GM21447 (cell line): ENCODE data around the gene ABHD15.

Source experiments
- ATAC-seq: cut with Tn5 transposase; IDR thresholded peaks from one replicate; pipeline ENCODE4 v1.9.1; 2021; ENCODE audit not compliant: unreplicated experiment

The ABHD15 gene

DNA sequence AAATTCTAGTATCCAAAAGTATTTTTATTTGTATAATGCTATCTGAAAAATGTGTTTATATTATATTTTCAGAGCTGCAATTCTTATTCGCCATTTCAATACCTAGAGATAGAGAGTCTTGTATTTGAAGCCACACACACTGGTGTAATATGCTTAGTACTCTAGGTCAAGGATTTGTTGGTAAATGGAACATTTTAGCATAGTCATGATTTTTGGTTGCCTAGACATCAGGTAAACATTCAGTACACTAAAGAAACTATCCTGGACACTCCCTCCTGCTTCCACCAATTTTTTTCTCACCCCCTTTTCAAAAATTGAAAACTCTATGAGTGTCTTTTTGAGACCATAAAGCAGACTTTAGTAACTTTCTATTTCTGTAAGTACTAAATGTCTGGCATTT lies 20.8 kb downstream of the ABHD15 start:
- no peak for ATAC-seq

GRCh38 chr17:29544066-29544465 lies 22.8 kb downstream of the ABHD15 start:
- ATAC-seq, result no peak

GRCh38 chr17:29533976-29534375 lies 32.9 kb downstream of the ABHD15 start:
- ATAC-seq, result no peak

- no peak for ATAC-seq
Measured at GRCh38 chr17:29526322-29526721, 40.5 kb downstream of the ABHD15 start.

GRCh38 chr17:29524692-29525091 lies 42.1 kb downstream of the ABHD15 start:
- ATAC-seq, result no peak

DNA sequence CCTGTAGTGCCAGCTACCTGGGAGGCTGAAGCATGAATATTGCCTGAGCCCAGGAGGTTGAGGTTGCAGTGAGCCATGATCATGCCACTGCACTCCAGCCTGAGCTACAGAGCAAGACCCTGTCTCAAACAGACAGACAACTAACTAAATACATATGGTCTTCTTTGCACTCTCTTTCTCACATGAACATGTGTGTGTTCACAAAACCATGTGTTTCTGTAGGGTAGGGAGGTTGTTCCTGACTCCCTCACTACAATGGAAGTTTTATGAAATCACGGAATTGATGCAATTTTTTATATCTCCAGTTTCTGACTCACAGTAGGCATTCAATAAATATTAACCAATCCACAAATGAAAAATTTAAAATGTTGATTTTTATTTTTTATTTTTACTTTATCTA lies 48.5 kb downstream of the ABHD15 start:
- ATAC-seq, result no peak

DNA sequence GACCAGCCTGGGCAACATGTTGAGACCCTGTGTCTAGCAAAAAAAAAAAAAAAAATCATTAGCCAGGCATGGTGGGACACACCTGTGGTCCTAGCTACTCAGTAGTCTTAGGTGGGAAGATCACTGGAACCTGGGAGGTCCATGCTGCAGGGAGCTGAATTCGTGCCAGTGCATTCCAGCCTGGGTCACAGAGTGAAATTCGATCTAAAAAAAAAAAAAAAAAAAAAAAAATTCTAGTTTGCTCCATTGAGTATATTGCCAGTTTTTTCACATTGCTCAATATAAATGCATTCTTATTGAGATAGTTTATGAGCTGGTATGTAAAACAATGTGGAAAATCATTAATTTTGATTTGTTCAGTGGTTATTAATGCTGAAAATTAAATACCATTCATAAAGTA lies 52.0 kb downstream of the ABHD15 start:
- no peak for ATAC-seq

GRCh38 chr17:29510953-29511352 lies 55.9 kb downstream of the ABHD15 start:
- ATAC-seq, result no peak
